ENCODE data around the gene MLH3.

GRCh38 chr14:75064205-75064567 is 12.9 kb upstream of the MLH3 start:
- no peak for TF ChIP-seq EZH2 (IDR thresholded peaks at IDR 0.05; ENCODE audit: insufficient read depth, poor library complexity, severe bottlenecking)
- TF ChIP-seq EZH2phosphoT487 (IDR thresholded peaks at IDR 0.05; ENCODE audit: insufficient read depth, low read depth): no peak
